ENCODE results near the gene NME3. TPM values are rescaled to one million over a fixed set of nuclear protein-coding genes. Genes with fewer than 3 reads are reported as not detected.

Gene NME3
- total RNA-seq, 4 donors from 2014 or later: 49.9 to 106 (median 87.2) TPM

- peaks cover 0 to 6% (median 0%) of the 10 kb centered on the region in 3 donors for H3K9me3 ChIP-seq
- no peak overlapping the region for H3K27ac ChIP-seq
- H3K4me1 ChIP-seq: no peaks in the 10 kb centered on the region
- H3K27me3 ChIP-seq: no peaks in the 10 kb centered on the region
- TF ChIP-seq EP300 (IDR thresholded peaks at IDR 0.05): no peak
- no peak for TF ChIP-seq POLR2A (IDR thresholded peaks at IDR 0.05)
- TF ChIP-seq POLR2AphosphoS5 (IDR thresholded peaks at IDR 0.05): no peak
- no peak for TF ChIP-seq CTCF (IDR thresholded peaks at IDR 0.05)
- H3K36me3 ChIP-seq: peaks cover 0 to 26% of the 10 kb centered on the region in 2 donors
- ATAC-seq: no peak
- H3K4me3 ChIP-seq: no peak overlapping the region
- WGBS, 2 donors (ENCODE audit: low coverage in 1 of 2): 86 to 87% methylated on average over 8 to 12 of the region's 32 CpGs
These were observed 23.7 kb upstream of the NME3 start for GRCh38 chr16:1794908-1795666.

- 20 to 73% methylated on average over 1 to 3 of the region's 18 CpGs for WGBS, 2 donors (ENCODE audit: low coverage in 1 of 2)
- H3K36me3 ChIP-seq: peaks cover 0 to 33% of the 10 kb centered on the region in 2 donors
- no peaks in the 10 kb centered on the region for H3K27me3 ChIP-seq
- no peaks in the 10 kb centered on the region for H3K4me1 ChIP-seq
- ATAC-seq: no peak
- TF ChIP-seq POLR2A (IDR thresholded peaks at IDR 0.05) (no peak), EP300 (IDR thresholded peaks at IDR 0.05) (no peak), POLR2AphosphoS5 (IDR thresholded peaks at IDR 0.05) (no peak), CTCF (IDR thresholded peaks at IDR 0.05) (no peak)
- H3K9me3 ChIP-seq: peaks cover 0 to 6% (median 0%) of the 10 kb centered on the region in 3 donors
- no peak overlapping the region for H3K4me3 ChIP-seq
- H3K27ac ChIP-seq: no peak overlapping the region
These were observed 23.0 kb upstream of the NME3 start for GRCh38 chr16:1794221-1794871.

GRCh38 chr16:1793578-1794220 lies 22.4 kb upstream of the NME3 start, which contains the start of gene IGFALS:
Gene IGFALS, minus strand, starts transcription at chr16:1793705. Its CDS starts 53 bp downstream, at chr16:1793652.
- peaks cover 0 to 6% (median 0%) of the 10 kb centered on the region in 3 donors for H3K9me3 ChIP-seq
- H3K27me3 ChIP-seq: no peaks in the 10 kb centered on the region
- no peak for ATAC-seq
- no CpG with 5 or more reads among the region's 28 CpGs for WGBS, 2 donors (ENCODE audit: low coverage in 1 of 2)
- H3K27ac ChIP-seq: no peak within 1 kb of the TSS
- TF ChIP-seq POLR2A (IDR thresholded peaks at IDR 0.05): no peak
- no peak for TF ChIP-seq POLR2AphosphoS5 (IDR thresholded peaks at IDR 0.05)
- no peak for TF ChIP-seq EP300 (IDR thresholded peaks at IDR 0.05)
- TF ChIP-seq CTCF (IDR thresholded peaks at IDR 0.05): no peak
- peaks cover 0 to 40% of the 10 kb centered on the region in 2 donors for H3K36me3 ChIP-seq
- no peak within 1 kb of the TSS for H3K4me3 ChIP-seq
- H3K4me1 ChIP-seq: no peaks in the 10 kb centered on the region

- Histone ChIP-seq H3K36me3 (peaks cover 0 to 47% of the 10 kb centered on the region in 2 donors), H3K4me1 (no peaks in the 10 kb centered on the region), H3K4me3 (no peak overlapping the region), H3K9me3 (peaks cover 0 to 4% (median 0%) of the 10 kb centered on the region in 3 donors), H3K27ac (no peak overlapping the region), H3K27me3 (no peaks in the 10 kb centered on the region)
- TF ChIP-seq EP300 (IDR thresholded peaks at IDR 0.05): no peak
- no peak for TF ChIP-seq POLR2A (IDR thresholded peaks at IDR 0.05)
- TF ChIP-seq POLR2AphosphoS5 (IDR thresholded peaks at IDR 0.05): no peak
- TF ChIP-seq CTCF (IDR thresholded peaks at IDR 0.05): no peak
- no peak for ATAC-seq
- no CpG with 5 or more reads among the region's 33 CpGs for WGBS, 2 donors (ENCODE audit: low coverage in 1 of 2)
These were observed 21.7 kb upstream of the NME3 start for GRCh38 chr16:1792836-1793577.
